ENCODE measurements around the gene KIAA0408.
"Not testable (repeated sequence)": the region's sequence is repeated elsewhere in the genome, so short reads cannot be mapped to it uniquely, and the experiment has no call there.

GRCh38 chr6:127412016-127412415 is 47.2 kb downstream of the KIAA0408 start:
- not testable (repeated sequence) for TF ChIP-seq CTCF (conservative IDR thresholded peaks at IDR 0.05; ENCODE audit: low read depth, low read length); EZH2 (IDR thresholded peaks at IDR 0.05; ENCODE audit: borderline replicate concordance, low read depth, low read length, poor library complexity, severe bottlenecking)
